ENCODE measurements around the gene TRPV6. TPM values are rescaled to one million over a fixed set of nuclear protein-coding genes. Genes with fewer than 3 reads are reported as not detected.

TRPV6 gene
- total and polyA plus RNA-seq, 2 of the 4 experiments (the other 2 are of a cell fraction), result 0.03 TPM; not detected in 1

DNA sequence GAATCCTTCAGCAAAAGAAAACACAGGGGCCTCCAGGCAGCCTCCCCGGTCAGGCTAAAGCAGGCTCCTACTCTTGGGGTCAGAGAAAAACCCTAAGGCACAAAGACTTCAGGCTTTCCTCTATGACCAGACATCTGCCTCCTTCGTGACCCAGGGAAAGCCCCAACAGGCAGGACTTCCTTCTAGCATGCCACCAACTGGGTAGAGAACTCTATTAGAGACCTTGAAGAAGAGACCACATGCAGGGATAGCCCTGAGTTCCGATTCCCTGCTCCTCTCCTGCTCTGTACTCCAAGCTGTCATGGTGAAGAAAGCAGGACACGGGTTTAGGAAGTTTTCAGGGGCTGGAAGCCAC is 1.3 kb downstream of the TRPV6 start:
- Histone ChIP-seq H3K4ac (ENCODE audit: low read depth, low read length) (no peak overlapping the region), H3K18ac (ENCODE audit: low read depth, low read length) (no peak overlapping the region), H2BK20ac (ENCODE audit: low read depth, low read length) (no peak overlapping the region), H4K8ac (ENCODE audit: low read depth in 2 of 2, low read length in 2 of 2) (no peak overlapping the region), H4K91ac (ENCODE audit: insufficient read depth, low read depth, low read length) (no peak overlapping the region), H3K4me2 (ENCODE audit: low read depth, low read length) (no peak overlapping the region), H2AK5ac (ENCODE audit: low read depth, low read length) (no peak overlapping the region), H3K4me3 (ENCODE audit: insufficient read depth, low read depth, low read length) (no peak overlapping the region), H2BK5ac (ENCODE audit: low read depth, low read length, poor library complexity, severe bottlenecking) (no peak overlapping the region), H3K79me1 (ENCODE audit: low read depth in 1 of 2, low read length in 2 of 2) (no peaks in the 10 kb centered on the region), H3K9me3 (ENCODE audit: control insufficient read depth, insufficient read depth, low read length) (no peaks in the 10 kb centered on the region), H3K56ac (ENCODE audit: extremely low read depth, insufficient read depth, low read length) (no peak overlapping the region), H3K9ac (ENCODE audit: low read depth, low read length) (no peak overlapping the region), H4K20me1 (ENCODE audit: insufficient read depth, low read length) (no peaks in the 10 kb centered on the region), H3K14ac (replicated peaks; ENCODE audit: low read depth, low read length) (no peak overlapping the region), H2AK9ac (replicated peaks; ENCODE audit: low read depth, low read length, poor library complexity) (no peak overlapping the region), H3K9me1 (ENCODE audit: insufficient read depth, low read length) (no peaks in the 10 kb centered on the region), H3K4me1 (ENCODE audit: control insufficient read depth, insufficient read depth, low read length) (no peaks in the 10 kb centered on the region), H3K23ac (ENCODE audit: low read depth, low read length) (no peak overlapping the region), H4K5ac (ENCODE audit: low read depth, low read length) (no peak overlapping the region), H2BK120ac (ENCODE audit: low read depth, low read length) (no peak overlapping the region), H3K27ac (ENCODE audit: insufficient read depth, low read length) (no peak overlapping the region), H3K36me3 (ENCODE audit: control insufficient read depth, insufficient read depth, low read length) (no peaks in the 10 kb centered on the region), H2BK15ac (ENCODE audit: low read depth, low read length) (no peak overlapping the region), H3K27me3 (ENCODE audit: control insufficient read depth, insufficient read depth, low read length) (no peaks in the 10 kb centered on the region), H2AFZ (replicated peaks; ENCODE audit: low read length, poor library complexity) (no peak overlapping the region)
- TF ChIP-seq CHD1 (IDR thresholded peaks at IDR 0.05; ENCODE audit: low read depth, low read length) (no peak), FOS (IDR thresholded peaks at IDR 0.05; ENCODE audit: low read depth, low read length) (no peak), RFX5 (IDR thresholded peaks at IDR 0.05; ENCODE audit: low read depth, low read length) (no peak), POLR2A (IDR thresholded peaks at IDR 0.05; ENCODE audit: low read depth, low read length) (no peak), SMC3 (IDR thresholded peaks at IDR 0.05; ENCODE audit: low read depth, low read length) (no peak), MXI1 (IDR thresholded peaks at IDR 0.05; ENCODE audit: borderline replicate concordance, low read depth, low read length) (no peak), MAFK (IDR thresholded peaks at IDR 0.05; ENCODE audit: low read depth, low read length) (no peak), CEBPB (IDR thresholded peaks at IDR 0.05; ENCODE audit: low read depth, low read length) (no peak), RCOR1 (IDR thresholded peaks at IDR 0.05; ENCODE audit: insufficient replicate concordance, low read length) (no peak), MAZ (IDR thresholded peaks at IDR 0.05; ENCODE audit: borderline replicate concordance, low read depth, low read length) (no peak)
- no TSS peak for BruUV-seq (replicated peaks)
- dilution Hi-C loops (cut with HindIII; ENCODE audit: low sequenced_read_pairs, unreplicated experiment), result no loop called here
- ChIA-PET POLR2A (ENCODE audit: unreplicated experiment) (no interaction called here), CTCF (no interaction called here)
- intact Hi-C loops (cut with micrococcal nuclease), result no loop called here
- WGBS, 2 experiments (ENCODE audit: extremely low coverage in 2 of 2, insufficient read length in 1 of 2), result 40% methylated on average over 1 of the region's 4 CpGs; no CpG with 5 or more reads in 1 of the 2 experiments
- ATAC-seq (ENCODE audit: low read depth), result no peak
- DNase-seq, result no peak
- in situ Hi-C loops (cut with MboI; ENCODE audit: low sequenced_read_pairs), result no loop called here
